ENCODE data around the gene DAPK2. TPM values are rescaled to one million over a fixed set of nuclear protein-coding genes. Genes with fewer than 3 reads are reported as not detected.
"Not testable (repeated sequence)": the region's sequence is repeated elsewhere in the genome, so short reads cannot be mapped to it uniquely, and the experiment has no call there.

DAPK2 gene
- total RNA-seq, 1 donor from 2014 or later = 0.52 TPM

DNA sequence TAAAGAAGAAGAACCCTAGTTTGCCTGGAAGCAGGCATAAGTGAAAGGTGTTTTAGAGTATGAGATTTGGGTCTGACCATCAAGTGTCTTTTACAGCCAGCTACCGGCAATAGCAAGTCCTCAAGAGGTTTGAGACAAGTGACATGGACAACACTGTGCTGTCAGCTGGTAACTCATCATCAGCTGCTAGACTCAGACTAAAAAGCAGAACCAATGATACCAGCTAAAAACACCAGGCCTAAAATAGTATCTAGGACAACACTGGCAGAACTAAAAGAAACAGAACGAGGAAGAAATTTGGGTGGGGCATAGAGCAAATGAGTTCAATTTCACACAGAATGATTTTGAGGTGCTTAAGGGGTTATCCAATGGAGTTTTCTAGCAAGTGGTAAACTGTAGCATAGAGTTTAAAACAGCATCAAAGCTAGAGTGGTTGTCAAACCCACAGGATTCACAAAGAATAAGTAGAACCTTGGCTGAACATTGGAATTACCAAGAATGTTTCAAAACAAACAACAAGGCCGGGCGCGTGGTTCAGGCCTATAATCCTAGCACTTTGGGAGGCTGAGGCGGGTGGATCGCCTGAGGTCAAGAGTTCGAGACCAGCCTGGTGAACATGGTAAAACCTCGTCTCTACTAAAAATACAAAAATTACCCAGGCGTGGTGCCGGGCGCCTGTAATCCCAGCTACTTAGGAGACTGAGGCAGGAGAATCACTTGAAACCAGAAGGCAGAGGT, 43.4 kb upstream of the DAPK2 start:
- no peaks in the 10 kb centered on the region for H3K9me3 Mint-ChIP-seq (ENCODE audit: unreplicated experiment)
- peaks cover 12% of the 10 kb centered on the region for H3K36me3 ChIP-seq (ENCODE audit: insufficient read depth, low read length)
- TF ChIP-seq EZH2 (IDR thresholded peaks at IDR 0.05; ENCODE audit: insufficient read depth, low read length) = no peak
- TF ChIP-seq, protein P1, sequence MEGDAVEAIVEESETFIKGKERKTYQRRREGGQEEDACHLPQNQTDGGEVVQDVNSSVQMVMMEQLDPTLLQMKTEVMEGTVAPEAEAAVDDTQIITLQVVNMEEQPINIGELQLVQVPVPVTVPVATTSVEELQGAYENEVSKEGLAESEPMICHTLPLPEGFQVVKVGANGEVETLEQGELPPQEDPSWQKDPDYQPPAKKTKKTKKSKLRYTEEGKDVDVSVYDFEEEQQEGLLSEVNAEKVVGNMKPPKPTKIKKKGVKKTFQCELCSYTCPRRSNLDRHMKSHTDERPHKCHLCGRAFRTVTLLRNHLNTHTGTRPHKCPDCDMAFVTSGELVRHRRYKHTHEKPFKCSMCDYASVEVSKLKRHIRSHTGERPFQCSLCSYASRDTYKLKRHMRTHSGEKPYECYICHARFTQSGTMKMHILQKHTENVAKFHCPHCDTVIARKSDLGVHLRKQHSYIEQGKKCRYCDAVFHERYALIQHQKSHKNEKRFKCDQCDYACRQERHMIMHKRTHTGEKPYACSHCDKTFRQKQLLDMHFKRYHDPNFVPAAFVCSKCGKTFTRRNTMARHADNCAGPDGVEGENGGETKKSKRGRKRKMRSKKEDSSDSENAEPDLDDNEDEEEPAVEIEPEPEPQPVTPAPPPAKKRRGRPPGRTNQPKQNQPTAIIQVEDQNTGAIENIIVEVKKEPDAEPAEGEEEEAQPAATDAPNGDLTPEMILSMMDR (IDR thresholded peaks at IDR 0.05; ENCODE audit: insufficient read depth, low read depth, low read length) = no peak
- H3K4me2 ChIP-seq (ENCODE audit: low read length) = no peak overlapping the region
- H3K9me3 ChIP-seq (ENCODE audit: insufficient read depth, low read depth, low read length) = no peaks in the 10 kb centered on the region
- no peak overlapping the region for H2AFZ ChIP-seq (ENCODE audit: low read depth, low read length)
- peaks cover 9% of the 10 kb centered on the region for H3K4me1 ChIP-seq (ENCODE audit: insufficient read depth, low read length)
- H3K27ac ChIP-seq (ENCODE audit: low read depth, low read length) = no peak overlapping the region
- no peak overlapping the region for H3K4me3 Mint-ChIP-seq (ENCODE audit: unreplicated experiment)
- no peaks in the 10 kb centered on the region for H3K27me3 Mint-ChIP-seq (ENCODE audit: low read depth, unreplicated experiment)
- peaks cover 8% of the 10 kb centered on the region for H3K36me3 Mint-ChIP-seq (ENCODE audit: low read depth, unreplicated experiment)
- H3K4me3 ChIP-seq (ENCODE audit: insufficient read depth, low read depth, low read length) = no peak overlapping the region
- no peak overlapping the region for H3K9ac ChIP-seq (ENCODE audit: low read length)
- DNase-seq (ENCODE audit: low read depth) = no peak
- H3K27ac Mint-ChIP-seq (ENCODE audit: unreplicated experiment) = no peak overlapping the region
- peaks cover 15% of the 10 kb centered on the region for H3K4me1 Mint-ChIP-seq (ENCODE audit: low read depth, unreplicated experiment)
- H3K27me3 ChIP-seq (ENCODE audit: insufficient read depth, low read length) = no peaks in the 10 kb centered on the region
- no peak for FAIRE-seq
- peaks cover 9% of the 10 kb centered on the region for H4K20me1 ChIP-seq (ENCODE audit: insufficient read depth, low read length)
- H3K79me2 ChIP-seq (ENCODE audit: insufficient read depth, low read length) = peaks cover 36% of the 10 kb centered on the region

GRCh38 chr15:64082757-64083156, 36.5 kb upstream of the DAPK2 start:
- no peak overlapping the region for H3K27ac ChIP-seq (ENCODE audit: low read depth, low read length)
- no peak for FAIRE-seq

DNA sequence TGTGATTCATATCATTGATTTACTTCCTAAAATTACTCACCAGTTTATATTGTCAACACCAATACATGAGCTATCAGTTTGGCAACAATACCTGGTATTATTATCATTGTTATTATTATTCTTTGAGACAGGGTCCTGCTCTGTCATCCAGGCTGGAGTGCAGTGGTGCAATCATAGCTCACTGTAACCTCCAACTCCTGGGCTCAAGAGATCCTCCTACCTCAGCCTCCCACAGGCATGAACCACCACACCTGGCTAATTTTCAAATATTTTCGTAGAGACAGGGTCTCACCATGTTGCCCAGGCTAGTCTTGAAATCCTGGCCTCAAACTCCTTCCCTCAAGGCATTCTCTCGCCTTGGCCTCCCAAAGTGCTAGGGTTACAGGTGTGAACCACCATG, 27.2 kb upstream of the DAPK2 start:
- H2AFZ ChIP-seq (ENCODE audit: low read depth, low read length); H3K27ac Mint-ChIP-seq (ENCODE audit: unreplicated experiment); H3K27me3 Mint-ChIP-seq (ENCODE audit: low read depth, unreplicated experiment); H3K4me1 Mint-ChIP-seq (ENCODE audit: low read depth, unreplicated experiment); H3K4me3 ChIP-seq (ENCODE audit: insufficient read depth, low read depth, low read length); H3K27ac ChIP-seq (ENCODE audit: low read depth, low read length); FAIRE-seq; H3K9me3 ChIP-seq (ENCODE audit: insufficient read depth, low read depth, low read length); DNase-seq (ENCODE audit: low read depth); H3K9ac ChIP-seq (ENCODE audit: low read length); H3K9me3 Mint-ChIP-seq (ENCODE audit: unreplicated experiment); H3K79me2 ChIP-seq (ENCODE audit: insufficient read depth, low read length); H3K36me3 ChIP-seq (ENCODE audit: insufficient read depth, low read length); H3K4me3 Mint-ChIP-seq (ENCODE audit: unreplicated experiment); H4K20me1 ChIP-seq (ENCODE audit: insufficient read depth, low read length); H3K36me3 Mint-ChIP-seq (ENCODE audit: low read depth, unreplicated experiment); H3K4me2 ChIP-seq (ENCODE audit: low read length); H3K27me3 ChIP-seq (ENCODE audit: insufficient read depth, low read length): not testable (repeated sequence)
- H3K4me1 ChIP-seq (ENCODE audit: insufficient read depth, low read length) = peaks cover 14% of the 10 kb centered on the region

More at GRCh38 chr15:64082757-64083156, 36.5 kb upstream of the DAPK2 start:
- Histone ChIP-seq H4K20me1 (ENCODE audit: insufficient read depth, low read length) (peaks cover 3% of the 10 kb centered on the region), H2AFZ (ENCODE audit: low read depth, low read length) (no peak overlapping the region), H3K9ac (ENCODE audit: low read length) (no peak overlapping the region), H3K9me3 (ENCODE audit: insufficient read depth, low read depth, low read length) (no peaks in the 10 kb centered on the region), H3K79me2 (ENCODE audit: insufficient read depth, low read length) (peaks cover under 1% of the 10 kb centered on the region), H3K4me3 (ENCODE audit: insufficient read depth, low read depth, low read length) (no peak overlapping the region), H3K4me2 (ENCODE audit: low read length) (no peak overlapping the region), H3K4me1 (ENCODE audit: insufficient read depth, low read length) (no peaks in the 10 kb centered on the region), H3K36me3 (ENCODE audit: insufficient read depth, low read length) (peaks cover 9% of the 10 kb centered on the region), H3K27me3 (ENCODE audit: insufficient read depth, low read length) (no peaks in the 10 kb centered on the region)
- TF ChIP-seq, protein P1 (IDR thresholded peaks at IDR 0.05; ENCODE audit: insufficient read depth, low read depth, low read length) = no peak
- no peak for TF ChIP-seq EZH2 (IDR thresholded peaks at IDR 0.05; ENCODE audit: insufficient read depth, low read length)
- DNase-seq (ENCODE audit: low read depth) = no peak
- Mint-ChIP-seq H3K27ac (ENCODE audit: unreplicated experiment) (no peak overlapping the region), H3K4me1 (ENCODE audit: low read depth, unreplicated experiment) (no peaks in the 10 kb centered on the region), H3K4me3 (ENCODE audit: unreplicated experiment) (no peak overlapping the region), H3K36me3 (ENCODE audit: low read depth, unreplicated experiment) (peaks cover 7% of the 10 kb centered on the region), H3K27me3 (ENCODE audit: low read depth, unreplicated experiment) (no peaks in the 10 kb centered on the region), H3K9me3 (ENCODE audit: unreplicated experiment) (no peaks in the 10 kb centered on the region)
